PC-3 (cell line): Measurements from ENCODE around the gene DACT2. TPM values are rescaled to one million over a fixed set of nuclear protein-coding genes. Genes with fewer than 3 reads are reported as not detected.

Source experiments
- ATAC-seq: fragments of 200-7000 bp; cut with Tn5 transposase; 2 replicates; pipeline ENCODE4 v1.9.1; 2020; ENCODE audit warnings: mild to moderate bottlenecking, moderate library complexity
- BruUV-seq: library from RNA; stranded (reverse); fragments of 400-500 nt; replicated peaks from 2 replicates; lab custom pipeline; 2021; lab: Mats Ljungman, UMichigan
- CTCF ChIA-PET: fragments of 300-600 bp; sonication (Branson Sonifier 250); formaldehyde crosslinking; loops from one replicate; lab custom pipeline; 2022; ENCODE audit warnings: antibody characterized with exemption; lab: Charles Lee
- POLR2A ChIA-PET: fragments of 300-600 bp; sonication (Branson Sonifier 250); formaldehyde crosslinking; loops from one replicate; lab custom pipeline; 2022; ENCODE audit warnings: antibody characterized with exemption; ENCODE audit not compliant: unreplicated experiment; lab: Charles Lee
- DNase-seq: peaks from one replicate; pipeline ENCODE4 v3.0.0-alpha.2; 2015
- H2AFZ ChIP-seq: fragments of 300-600 bp; sonication (generic); 2 replicates; pipeline ENCODE4 v1.6.0; 2016; ENCODE audit warnings: antibody characterized with exemption, low read length
- H3F3A ChIP-seq: fragments of 300-600 bp; sonication (generic); one replicate; pipeline ENCODE4 v1.6.0; 2017; ENCODE audit warnings: antibody characterized with exemption, low read length, control low read depth, mild to moderate bottlenecking; ENCODE audit not compliant: unreplicated experiment
- H3K27ac ChIP-seq: fragments of 300-600 bp; sonication (generic); 2 replicates; pipeline ENCODE4 v1.5.1; 2016; ENCODE audit warnings: mild to moderate bottlenecking, low read length
- H3K27me3 ChIP-seq: fragments of 300-600 bp; sonication (generic); 2 replicates; pipeline ENCODE4 v1.6.1; 2016; ENCODE audit warnings: low read length, mixed read lengths
- H3K36me3 ChIP-seq: fragments of 300-600 bp; sonication (generic); 2 replicates; pipeline ENCODE4 v1.6.1; 2016; ENCODE audit warnings: low read depth, mixed run types, low read length, mixed read lengths
- H3K4me1 ChIP-seq: fragments of 300-600 bp; sonication (generic); 2 replicates; pipeline ENCODE4 v1.5.1; 2016; ENCODE audit warnings: low read length; ENCODE audit not compliant: insufficient read depth
- H3K4me2 ChIP-seq: fragments of 300-600 bp; sonication (generic); 2 replicates; pipeline ENCODE4 v1.6.0; 2016; ENCODE audit warnings: low read length
- H3K4me3 ChIP-seq: fragments of 300-600 bp; sonication (generic); 2 replicates; pipeline ENCODE4 v1.5.1; 2016; ENCODE audit warnings: mild to moderate bottlenecking, low read length, mixed read lengths
- H3K79me2 ChIP-seq: fragments of 300-600 bp; sonication (generic); 2 replicates; pipeline ENCODE4 v1.6.1; 2017; ENCODE audit warnings: low read length, mixed read lengths
- H3K9ac ChIP-seq: fragments of 300-600 bp; sonication (generic); 2 replicates; pipeline ENCODE4 v1.6.0; 2016; ENCODE audit warnings: mild to moderate bottlenecking, low read length
- H3K9me2 ChIP-seq: fragments of 300-600 bp; sonication (generic); replicated peaks from 2 replicates; pipeline ENCODE4 v1.6.1; 2016; ENCODE audit warnings: mixed run types, low read length, mixed read lengths
- H3K9me3 ChIP-seq: fragments of 300-600 bp; sonication (generic); 2 replicates; pipeline ENCODE4 v1.6.1; 2016; ENCODE audit warnings: low read length, mixed read lengths
- H4K20me1 ChIP-seq: fragments of 300-600 bp; sonication (generic); 2 replicates; pipeline ENCODE4 v1.6.1; 2016; ENCODE audit warnings: low read length, mixed read lengths
- CTCF ChIP-seq: fragments of 300-600 bp; sonication (generic); conservative IDR thresholded peaks from 2 replicates; pipeline ENCODE4 v1.5.1; 2017; ENCODE audit warnings: antibody characterized with exemption, low read depth, mild to moderate bottlenecking, low read length
- EZH2 ChIP-seq: fragments of 300-600 bp; sonication (generic); IDR thresholded peaks from one replicate; pipeline ENCODE4 v1.6.1; 2017; ENCODE audit warnings: antibody characterized with exemption, mild to moderate bottlenecking, low read length; ENCODE audit not compliant: unreplicated experiment
- EZH2phosphoT487 ChIP-seq: fragments of 300-600 bp; sonication (generic); IDR thresholded peaks from 2 replicates; pipeline ENCODE4 v1.6.1; 2018; ENCODE audit warnings: mild to moderate bottlenecking, antibody characterized with exemption, low read length, borderline replicate concordance
- intact Hi-C: fragments of 100-400 bp; cut with micrococcal nuclease; formaldehyde crosslinking; loops from 2 replicates; pipeline ENCODE4 v1.9.0; 2023
- total RNA-seq: library from RNA; depleted of rRNA; stranded (reverse); fragments of >200 nt; gene quantifications from 2 replicates; pipeline ENCODE4 v1.2.3, GENCODE V29; 2014

DACT2 gene
- total RNA-seq, 1 experiment from 2014 or later, result not detected

- no peak overlapping the region for H3K4me2 ChIP-seq
- intact Hi-C loops, result no loop called here
- no peaks in the 10 kb centered on the region for H3K4me1 ChIP-seq
- BruUV-seq, result no TSS peak
- no peaks in the 10 kb centered on the region for H3K9me2 ChIP-seq
- no peak overlapping the region for H2AFZ ChIP-seq
- 0 out of 2 replicates have a peak, but pooled peaks cover 3% of the 10 kb centered on the region for H3K27me3 ChIP-seq
- H3K79me2 ChIP-seq, result no peaks in the 10 kb centered on the region
- TF ChIP-seq EZH2phosphoT487 (no peak), CTCF (no peak), EZH2 (no peak)
- POLR2A ChIA-PET, result no interaction called here
- H3K9me3 ChIP-seq, result no peaks in the 10 kb centered on the region
- H3K36me3 ChIP-seq, result no peaks in the 10 kb centered on the region
- H3K27ac ChIP-seq, result no peak overlapping the region
- no peaks in the 10 kb centered on the region for H3F3A ChIP-seq
- CTCF ChIA-PET, result no interaction called here
- no peak overlapping the region for H3K9ac ChIP-seq
- DNase-seq (no peak), ATAC-seq (no peak)
- H3K4me3 ChIP-seq, result no peak overlapping the region
- no peaks in the 10 kb centered on the region for H4K20me1 ChIP-seq
Observed at GRCh38 chr6:168349718-168350210, 30.2 kb upstream of the DACT2 start.

GRCh38 chr6:168348186-168348585 is 28.6 kb upstream of the DACT2 start:
- no peak for ATAC-seq

More at GRCh38 chr6:168348186-168348585, 28.6 kb upstream of the DACT2 start:
- no peaks in the 10 kb centered on the region for H3F3A ChIP-seq
- H3K27ac ChIP-seq, result no peak overlapping the region
- H3K9me3 ChIP-seq, result no peaks in the 10 kb centered on the region
- intact Hi-C loops, result no loop called here
- no peaks in the 10 kb centered on the region for H3K9me2 ChIP-seq
- no peaks in the 10 kb centered on the region for H3K79me2 ChIP-seq
- no peak overlapping the region for H3K4me2 ChIP-seq
- ChIA-PET CTCF (no interaction called here), POLR2A (no interaction called here)
- DNase-seq, result no peak
- H3K27me3 ChIP-seq, result peaks cover 14% of the 10 kb centered on the region
- no peak overlapping the region for H3K4me3 ChIP-seq
- H3K36me3 ChIP-seq, result no peaks in the 10 kb centered on the region
- no peaks in the 10 kb centered on the region for H3K4me1 ChIP-seq
- TF ChIP-seq EZH2, result no peak
- no peak for TF ChIP-seq EZH2phosphoT487
- TF ChIP-seq CTCF, result no peak
- H2AFZ ChIP-seq, result no peak overlapping the region
- BruUV-seq, result no TSS peak
- no peaks in the 10 kb centered on the region for H4K20me1 ChIP-seq
- no peak overlapping the region for H3K9ac ChIP-seq
